ENCODE results near the gene PRKCE. TPM values are rescaled to one million over a fixed set of nuclear protein-coding genes. Genes with fewer than 3 reads are reported as not detected.

The PRKCE gene
- total RNA-seq, 1 donor from 2014 or later: 13.7 TPM

DNA sequence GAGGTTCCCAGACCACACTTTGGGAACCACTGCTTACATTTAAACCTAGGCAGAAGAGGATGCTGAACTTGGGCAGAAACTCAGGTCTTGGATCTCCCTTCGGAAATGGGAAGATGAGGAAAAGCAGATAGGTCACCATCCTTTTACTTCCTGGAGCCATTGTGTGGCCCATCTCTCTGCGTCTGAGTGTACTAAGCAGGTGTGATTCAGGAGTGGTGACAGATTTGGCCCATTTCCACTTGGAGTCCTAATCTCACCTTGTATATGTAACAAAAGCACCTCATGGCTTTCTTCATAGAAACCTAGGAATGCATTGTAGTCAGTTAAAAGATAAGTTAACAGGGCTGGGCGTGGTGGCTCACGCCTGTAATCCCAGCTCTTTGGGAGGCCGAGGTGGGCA is 71.0 kb downstream of the PRKCE start:
- intact Hi-C loops (cut with micrococcal nuclease): no loop called here

GRCh38 chr2:45723857-45724256 is 72.4 kb downstream of the PRKCE start:
- intact Hi-C loops (cut with micrococcal nuclease): no loop called here

- intact Hi-C loops (cut with micrococcal nuclease): no loop called here
These were observed 72.9 kb downstream of the PRKCE start for GRCh38 chr2:45724335-45724734.

GRCh38 chr2:45725731-45726130 is 74.3 kb downstream of the PRKCE start:
- intact Hi-C loops (cut with micrococcal nuclease): no loop called here

- intact Hi-C loops (cut with micrococcal nuclease): no loop called here
These were observed 74.7 kb downstream of the PRKCE start for GRCh38 chr2:45726188-45726587.

- intact Hi-C loops (cut with micrococcal nuclease): no loop called here
These were observed 77.0 kb downstream of the PRKCE start for GRCh38 chr2:45728458-45728942.

DNA sequence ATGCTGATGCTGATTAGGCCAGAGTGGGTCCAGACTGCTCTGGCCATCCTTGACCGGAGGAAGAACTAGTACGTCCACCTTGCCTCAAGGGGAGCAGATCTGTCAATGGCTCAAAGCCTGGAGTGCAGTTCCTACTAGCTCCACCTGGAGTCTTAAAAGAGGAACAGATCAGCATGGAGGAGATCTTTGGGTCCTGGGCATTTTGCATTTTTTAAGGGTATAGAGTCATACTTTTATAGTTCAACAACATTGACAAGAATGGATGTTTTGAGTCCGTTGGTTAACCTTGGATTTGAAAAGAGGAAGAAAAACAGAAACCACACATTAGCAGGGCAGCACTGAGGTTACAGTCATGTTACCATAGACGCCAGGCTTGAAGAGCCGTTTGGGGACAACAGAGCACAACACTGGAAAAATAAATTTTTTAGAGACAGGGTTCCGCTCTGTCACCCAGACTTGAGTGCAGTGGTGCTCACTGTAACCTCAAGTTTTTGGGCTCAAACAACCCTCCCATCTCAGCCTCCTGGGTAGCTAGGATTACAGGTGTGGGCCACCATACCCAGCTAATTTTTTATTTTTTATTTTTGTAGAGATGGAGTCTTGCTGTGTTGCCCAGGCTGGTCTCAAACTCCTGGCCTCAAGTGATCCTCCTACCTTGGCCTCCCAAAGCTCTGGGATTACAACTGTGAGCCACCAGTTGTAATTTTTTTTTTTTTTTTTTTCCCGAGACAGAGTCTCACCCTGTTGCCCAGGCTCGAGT is 78.5 kb downstream of the PRKCE start:
- intact Hi-C loops (cut with micrococcal nuclease): loop anchor here (1.0 kb wide), 1 partner anchor 87 kb away; no protein-coding TSS in a partner anchor

DNA sequence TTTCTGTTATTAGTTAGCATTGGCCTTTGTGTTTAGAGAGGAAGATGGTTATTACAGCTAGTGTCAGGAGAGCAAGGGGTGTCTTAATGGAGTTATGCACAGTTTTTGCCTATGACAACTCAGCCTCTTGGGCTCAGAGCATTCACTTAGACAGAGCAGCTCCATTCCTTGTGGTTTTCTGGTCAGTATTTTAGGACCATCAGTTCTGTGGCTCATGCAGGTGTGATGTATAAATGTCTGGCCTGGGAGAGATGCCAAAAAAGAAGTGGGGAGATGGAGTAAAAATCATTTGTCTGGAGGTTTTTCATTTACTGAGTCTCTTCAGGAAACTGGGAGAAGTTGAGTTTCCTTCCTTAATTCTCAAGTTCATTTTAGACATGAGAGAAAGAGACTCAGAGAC is 79.7 kb downstream of the PRKCE start:
- intact Hi-C loops (cut with micrococcal nuclease): no loop called here

DNA sequence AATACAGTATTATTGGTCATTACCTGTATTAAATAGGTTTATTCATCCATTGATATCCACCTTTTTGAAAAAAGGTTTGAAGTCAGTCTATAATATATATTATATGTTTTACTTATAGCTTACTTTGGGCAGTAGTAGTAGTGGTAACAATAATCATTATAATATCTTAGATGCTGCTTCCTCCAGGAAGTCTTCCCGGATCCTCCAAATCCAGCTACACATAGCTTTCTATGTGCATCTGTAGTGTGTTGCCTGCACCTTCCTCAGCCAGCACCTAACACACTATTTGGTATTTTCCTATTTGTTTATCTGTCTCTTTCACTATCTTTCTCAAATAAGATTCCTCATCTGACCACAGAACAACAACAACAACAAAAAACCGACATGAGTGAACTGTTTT is 81.0 kb downstream of the PRKCE start:
- intact Hi-C loops (cut with micrococcal nuclease): no loop called here

DNA sequence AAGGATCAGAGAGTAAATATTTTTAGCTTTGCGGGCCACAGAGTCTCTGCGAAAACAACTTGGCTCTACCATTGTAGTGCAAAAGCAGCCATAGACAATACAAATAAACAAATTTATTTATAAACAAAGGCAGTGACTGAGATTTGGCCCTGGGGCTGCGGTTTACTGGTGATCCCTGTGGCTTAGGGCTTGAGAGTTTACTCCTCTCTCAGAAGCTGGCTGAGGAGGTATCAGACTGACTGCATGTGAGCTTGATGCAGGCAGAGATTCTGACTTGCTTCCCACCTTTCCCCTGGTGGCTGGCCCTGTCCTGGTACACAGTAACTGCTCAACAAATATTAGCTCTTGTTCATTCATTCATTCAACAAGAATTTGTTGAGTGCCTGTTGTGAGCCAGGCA is 81.5 kb downstream of the PRKCE start:
- intact Hi-C loops (cut with micrococcal nuclease): no loop called here

GRCh38 chr2:45734336-45734735 is 82.9 kb downstream of the PRKCE start:
- intact Hi-C loops (cut with micrococcal nuclease): no loop called here

GRCh38 chr2:45734952-45735351 is 83.5 kb downstream of the PRKCE start:
- intact Hi-C loops (cut with micrococcal nuclease): no loop called here

GRCh38 chr2:45736757-45737704 is 85.6 kb downstream of the PRKCE start:
- intact Hi-C loops (cut with micrococcal nuclease): no loop called here

DNA sequence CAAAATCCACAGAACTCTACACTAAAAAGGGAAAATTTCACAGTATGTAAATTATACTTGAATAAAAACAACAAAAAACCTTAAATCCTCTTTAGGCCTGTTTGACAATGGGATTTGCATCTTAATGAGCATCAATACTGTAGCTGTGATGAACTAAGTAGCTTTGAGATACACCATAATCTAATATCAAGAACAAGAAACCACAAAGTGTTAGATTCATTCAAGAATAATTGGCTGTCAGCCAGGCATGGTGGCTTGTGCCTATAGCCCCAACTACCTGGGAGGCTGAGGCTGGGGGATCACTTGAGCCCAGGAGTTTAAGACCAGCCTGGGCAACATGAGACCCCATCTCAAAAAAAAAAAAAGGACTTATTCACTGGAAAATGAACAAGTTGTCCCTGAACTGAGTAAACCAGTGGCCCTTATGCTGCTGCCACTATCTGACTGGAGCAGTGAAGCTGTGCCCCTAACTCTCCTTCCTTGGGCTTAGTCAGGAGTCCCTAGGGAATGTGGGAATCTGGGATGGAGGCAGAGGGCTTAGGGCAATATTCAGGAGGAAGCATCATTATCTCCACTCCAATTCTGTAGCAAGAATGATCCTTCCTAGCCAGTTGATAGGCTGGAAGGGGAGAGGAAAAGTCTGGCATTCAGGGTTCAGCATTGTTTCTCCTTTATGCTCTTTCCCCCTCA is 88.5 kb downstream of the PRKCE start:
- intact Hi-C loops (cut with micrococcal nuclease): no loop called here

- intact Hi-C loops (cut with micrococcal nuclease): no loop called here
These were observed 89.8 kb downstream of the PRKCE start for GRCh38 chr2:45741161-45741850.

GRCh38 chr2:45743531-45744396 is 92.3 kb downstream of the PRKCE start:
- intact Hi-C loops (cut with micrococcal nuclease): no loop called here

DNA sequence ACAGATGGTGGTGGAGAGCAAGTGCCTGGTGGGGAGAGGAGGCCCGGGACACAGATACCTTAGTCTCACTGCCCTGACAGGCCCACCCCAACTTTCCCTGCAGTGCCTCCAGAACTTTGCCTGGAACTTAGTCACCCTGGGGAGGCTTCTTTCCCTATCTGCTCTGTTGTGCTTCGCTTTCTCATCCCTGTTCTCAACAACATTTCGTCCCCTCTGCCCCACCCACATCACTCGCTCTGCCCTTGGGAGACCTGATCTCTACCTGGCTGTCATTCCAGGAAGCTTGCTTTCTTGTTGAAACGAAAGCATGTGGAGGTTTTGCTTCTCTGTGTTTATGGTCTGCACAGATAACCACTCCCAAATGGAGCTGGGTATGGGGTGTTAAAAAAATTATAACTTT is 93.8 kb downstream of the PRKCE start:
- intact Hi-C loops (cut with micrococcal nuclease): no loop called here

DNA sequence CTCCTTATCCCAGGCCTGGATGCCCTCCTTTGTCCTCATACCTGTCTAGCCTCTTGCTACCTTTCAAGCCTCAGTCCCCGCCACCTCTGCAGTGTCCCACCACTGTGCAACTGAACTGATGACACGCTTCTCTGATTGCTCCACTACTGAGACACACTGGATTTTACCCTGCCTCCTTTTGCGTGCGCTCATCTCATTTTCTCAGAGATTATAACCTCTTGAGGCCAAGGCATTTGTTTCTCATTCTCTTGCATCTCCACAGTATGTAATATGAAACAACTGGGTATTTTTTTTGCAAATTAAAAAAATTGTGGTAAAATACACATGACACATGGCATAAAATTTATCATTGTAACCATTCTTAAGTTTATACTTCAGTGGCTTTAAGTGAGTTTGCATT is 95.4 kb downstream of the PRKCE start:
- intact Hi-C loops (cut with micrococcal nuclease): no loop called here

GRCh38 chr2:45747363-45747762 is 95.9 kb downstream of the PRKCE start:
- intact Hi-C loops (cut with micrococcal nuclease): no loop called here

- intact Hi-C loops (cut with micrococcal nuclease): no loop called here
These were observed 96.8 kb downstream of the PRKCE start for GRCh38 chr2:45748239-45748638.

All from T-helper 1 cell treated with Interleukin-12 subunit alpha and Interleukin-12 subunit beta and Interleukin-4 antibody, amounts not matched to agents 30 ng/mL and 1 ng/mL, for 36 hours (primary cell).